CD4-positive, alpha-beta T cell treated with Interleukin-15 for 4 hours (primary cell): Measurements from ENCODE around the gene PLEKHA4.
A peak's percentile ranks its signal among the peaks of the same experiment; 100 is the strongest.
"Not testable (repeated sequence)": the region's sequence is repeated elsewhere in the genome, so short reads cannot be mapped to it uniquely, and the experiment has no call there.

Experiments
- DNase-seq: peaks from one replicate; pipeline ENCODE4 v3.0.0-alpha.2; 2020; ENCODE audit warnings: low spot score

The PLEKHA4 gene, protein sequence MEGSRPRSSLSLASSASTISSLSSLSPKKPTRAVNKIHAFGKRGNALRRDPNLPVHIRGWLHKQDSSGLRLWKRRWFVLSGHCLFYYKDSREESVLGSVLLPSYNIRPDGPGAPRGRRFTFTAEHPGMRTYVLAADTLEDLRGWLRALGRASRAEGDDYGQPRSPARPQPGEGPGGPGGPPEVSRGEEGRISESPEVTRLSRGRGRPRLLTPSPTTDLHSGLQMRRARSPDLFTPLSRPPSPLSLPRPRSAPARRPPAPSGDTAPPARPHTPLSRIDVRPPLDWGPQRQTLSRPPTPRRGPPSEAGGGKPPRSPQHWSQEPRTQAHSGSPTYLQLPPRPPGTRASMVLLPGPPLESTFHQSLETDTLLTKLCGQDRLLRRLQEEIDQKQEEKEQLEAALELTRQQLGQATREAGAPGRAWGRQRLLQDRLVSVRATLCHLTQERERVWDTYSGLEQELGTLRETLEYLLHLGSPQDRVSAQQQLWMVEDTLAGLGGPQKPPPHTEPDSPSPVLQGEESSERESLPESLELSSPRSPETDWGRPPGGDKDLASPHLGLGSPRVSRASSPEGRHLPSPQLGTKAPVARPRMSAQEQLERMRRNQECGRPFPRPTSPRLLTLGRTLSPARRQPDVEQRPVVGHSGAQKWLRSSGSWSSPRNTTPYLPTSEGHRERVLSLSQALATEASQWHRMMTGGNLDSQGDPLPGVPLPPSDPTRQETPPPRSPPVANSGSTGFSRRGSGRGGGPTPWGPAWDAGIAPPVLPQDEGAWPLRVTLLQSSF

DNA sequence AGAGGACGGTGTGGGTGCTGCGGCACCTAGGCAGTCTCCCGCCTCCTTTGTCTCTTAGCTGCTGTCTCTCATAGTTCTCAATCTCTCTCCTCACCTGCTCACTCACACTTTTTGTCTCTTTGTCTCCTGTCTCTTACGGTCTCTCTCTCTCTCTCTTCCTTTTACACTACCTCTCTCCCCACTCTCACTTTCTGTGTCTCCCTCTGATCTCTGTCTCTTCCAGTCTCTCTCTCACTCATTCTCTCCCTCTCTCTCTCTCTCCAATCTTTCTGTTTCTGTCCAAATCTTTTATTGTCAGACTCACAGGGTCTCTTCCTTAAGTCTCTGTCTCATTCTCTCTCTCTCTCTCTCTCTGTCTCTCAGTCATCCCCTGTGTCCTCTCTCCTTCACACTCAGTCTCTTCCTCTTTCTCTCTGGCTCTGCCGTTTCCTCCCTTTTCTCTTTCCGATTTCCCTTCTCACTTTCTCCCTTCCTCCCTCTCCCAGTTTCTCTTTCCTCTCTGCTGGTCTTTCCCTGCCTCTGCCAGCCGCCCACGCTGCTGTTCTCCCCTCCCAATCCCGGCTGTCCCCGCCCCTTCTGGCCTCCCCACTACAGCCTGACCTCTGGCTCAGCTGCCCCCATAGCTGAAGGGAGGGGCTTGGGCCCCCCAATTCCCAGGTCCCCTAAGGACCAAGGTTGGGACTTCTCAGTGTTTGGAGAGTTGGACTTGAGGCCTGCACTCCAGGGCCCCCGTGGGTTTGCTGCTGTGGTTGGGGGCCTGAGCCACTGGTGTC, at the start of gene PLEKHA4:
Gene PLEKHA4 (minus strand): TSS at position 504 of the 773 bp plus-strand sequence. CDS start 997 bp downstream, outside the sequence.
- no peak for DNase-seq

DNA sequence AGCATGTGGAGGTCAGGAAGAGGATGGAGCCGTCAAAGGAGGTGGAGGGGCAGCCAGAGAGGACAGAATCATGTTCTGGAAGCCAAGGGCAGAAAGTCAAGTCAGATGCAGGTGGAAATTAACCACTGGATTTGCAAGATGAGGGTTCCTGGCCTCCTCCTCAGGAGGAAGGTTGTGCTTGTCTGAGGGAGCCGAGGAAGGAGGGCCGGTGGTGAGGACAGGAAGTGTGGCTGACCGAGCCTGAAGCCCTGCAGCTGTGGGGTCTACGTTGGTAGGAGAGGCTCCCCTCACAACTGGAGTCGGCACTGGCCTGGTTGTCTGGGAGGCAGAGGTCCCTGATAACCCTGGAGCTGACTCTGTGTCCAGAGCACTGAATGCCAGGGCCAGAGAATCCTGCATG, 49.7 kb upstream of the PLEKHA4 start:
- DNase-seq: no peak

DNA sequence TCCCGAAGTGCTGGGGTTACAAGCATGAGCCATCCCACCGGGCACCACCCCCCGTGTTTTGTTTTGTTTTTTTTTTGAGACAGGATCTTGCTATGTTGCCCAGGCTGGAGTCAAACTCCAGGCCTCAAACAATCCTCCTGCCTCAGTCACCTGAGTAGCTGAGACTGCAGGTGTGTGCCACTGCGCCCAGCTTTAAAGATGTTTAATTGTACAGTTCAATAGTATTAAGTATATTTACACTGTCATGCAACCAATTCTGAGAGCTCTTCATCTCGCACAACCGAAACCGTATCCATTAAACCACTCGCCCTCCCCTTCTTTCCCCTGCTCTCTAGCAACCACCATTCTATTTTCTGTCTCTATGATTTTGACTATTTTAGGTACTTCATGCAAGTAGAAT, 47.3 kb upstream of the PLEKHA4 start:
- DNase-seq: no peak

DNA sequence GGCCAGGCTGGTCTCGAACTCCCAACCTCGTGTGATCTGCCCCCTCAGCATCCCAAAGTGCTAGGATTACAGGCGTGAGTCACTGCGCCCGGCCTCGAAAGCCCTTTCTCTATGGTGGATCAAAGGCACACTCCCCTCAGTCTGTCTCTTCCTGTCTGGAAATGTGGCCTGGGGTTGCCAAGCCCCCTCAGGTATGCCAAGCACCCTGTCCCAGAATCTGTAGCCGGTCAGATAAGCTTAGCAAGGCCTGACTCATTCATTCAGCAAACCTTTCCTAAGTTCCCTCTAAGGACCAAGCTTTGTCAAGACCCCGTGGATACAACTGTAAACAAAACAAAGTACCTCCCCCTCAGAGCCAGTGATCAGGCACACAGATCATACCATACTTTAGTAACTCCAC, 45.8 kb upstream of the PLEKHA4 start:
- DNase-seq: no peak

DNA sequence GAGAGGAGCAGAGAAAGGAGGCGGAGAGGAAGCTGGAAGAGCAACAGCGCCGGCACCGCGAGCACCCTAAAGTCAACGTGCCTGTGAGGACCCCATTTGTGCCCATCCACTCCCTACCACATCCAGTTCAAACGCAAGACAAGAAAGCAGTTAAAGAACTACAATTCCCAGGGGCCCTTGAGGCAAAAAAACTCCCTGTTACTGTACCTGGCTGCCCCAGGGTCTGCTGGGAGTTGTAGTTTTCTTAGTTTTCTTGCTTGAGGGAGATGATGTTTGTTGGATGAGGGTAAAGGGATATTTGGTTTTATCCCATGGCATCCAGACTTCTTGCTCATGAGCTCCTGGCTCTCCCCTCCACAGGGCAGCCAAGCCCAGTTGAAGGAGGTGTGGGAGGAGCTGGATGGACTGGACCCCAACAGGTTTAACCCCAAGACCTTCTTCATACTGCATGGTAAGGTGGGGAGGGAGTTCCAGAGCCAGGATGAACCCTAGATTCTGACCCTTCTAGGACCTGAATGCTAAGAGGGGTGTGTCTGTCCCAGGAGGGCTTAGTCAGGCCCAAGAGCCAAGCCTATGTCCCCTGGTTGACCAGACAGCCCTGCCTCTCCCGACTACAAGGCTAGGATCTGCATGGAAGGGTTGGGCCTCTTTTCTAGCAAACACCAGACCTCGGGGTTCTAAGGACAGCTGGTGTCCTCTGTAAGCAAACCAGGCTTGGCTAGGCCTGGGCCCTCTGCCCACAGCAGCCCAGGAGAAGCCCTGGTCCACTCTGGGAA, 44.9 kb upstream of the PLEKHA4 start:
- DNase-seq: no peak

DNA sequence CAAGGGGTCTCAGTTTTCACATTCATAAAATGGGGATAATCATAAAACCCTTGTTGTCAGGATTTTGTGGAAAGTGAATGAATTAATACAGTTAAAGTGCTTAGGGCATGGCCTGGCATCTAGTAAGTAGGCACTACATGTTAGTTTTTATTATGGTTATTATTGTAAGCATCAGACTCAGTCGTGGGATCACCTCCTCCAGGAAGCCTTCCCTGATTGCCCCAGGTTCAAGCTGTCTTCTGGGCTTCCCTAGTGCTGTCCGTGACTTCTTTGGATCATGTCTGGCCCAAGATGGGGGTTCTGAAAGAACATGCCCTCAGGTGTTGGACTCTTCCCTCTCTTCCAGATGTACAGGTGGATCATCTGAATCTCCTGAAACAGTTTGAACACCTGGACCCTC, 42.4 kb upstream of the PLEKHA4 start:
- DNase-seq: no peak

DNA sequence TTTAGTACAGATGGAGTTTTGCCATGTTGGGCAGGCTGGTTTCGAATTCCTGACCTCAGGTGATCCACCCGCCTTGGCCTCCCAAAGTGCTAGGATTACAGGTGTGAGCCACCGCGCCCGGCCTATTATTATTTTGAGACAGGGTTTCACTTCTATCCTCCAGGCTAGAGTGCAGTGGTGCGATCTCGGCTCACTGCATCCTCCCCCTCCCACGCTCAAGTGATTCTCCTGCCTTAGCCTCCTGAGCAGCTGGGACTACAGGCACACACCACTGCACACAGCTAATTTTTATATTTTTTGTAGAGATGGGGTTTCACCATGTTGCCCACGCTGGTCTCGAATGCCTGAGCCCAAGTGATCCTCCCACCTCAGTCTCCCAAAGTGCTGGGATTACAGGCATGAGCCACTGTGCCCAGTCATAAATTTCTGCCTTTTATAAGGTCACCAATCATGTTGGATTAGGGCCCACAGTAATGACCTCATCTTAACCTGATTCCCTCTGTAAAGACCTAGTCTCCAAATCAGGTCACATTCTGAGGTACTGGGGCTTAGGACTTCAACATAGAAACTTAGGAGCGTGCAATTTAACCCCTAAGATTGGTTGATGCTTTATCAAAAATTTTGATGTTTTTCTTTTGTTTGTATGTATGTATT, 41.1 kb upstream of the PLEKHA4 start:
- not testable (repeated sequence) for DNase-seq

DNA sequence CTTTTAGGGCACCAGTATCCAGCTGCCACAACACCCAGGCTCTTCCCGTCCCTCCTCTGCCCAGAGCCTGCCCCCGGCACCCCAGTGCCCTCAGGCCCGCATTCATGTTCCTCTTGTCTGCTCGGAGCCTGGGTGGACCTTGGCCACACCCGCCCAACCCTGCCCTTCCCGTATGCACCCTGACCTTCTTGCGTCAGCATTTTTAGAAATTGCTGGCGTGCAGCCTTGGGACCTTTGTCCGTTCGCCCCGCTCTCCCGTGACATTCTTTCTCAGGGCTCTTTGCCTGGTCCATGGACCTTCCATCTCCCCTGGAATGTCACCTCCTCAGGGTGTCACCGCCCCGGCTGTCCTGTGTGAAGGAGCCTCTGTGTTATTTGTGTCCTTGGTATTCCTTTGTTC, 39.3 kb upstream of the PLEKHA4 start:
- no peak for DNase-seq

DNA sequence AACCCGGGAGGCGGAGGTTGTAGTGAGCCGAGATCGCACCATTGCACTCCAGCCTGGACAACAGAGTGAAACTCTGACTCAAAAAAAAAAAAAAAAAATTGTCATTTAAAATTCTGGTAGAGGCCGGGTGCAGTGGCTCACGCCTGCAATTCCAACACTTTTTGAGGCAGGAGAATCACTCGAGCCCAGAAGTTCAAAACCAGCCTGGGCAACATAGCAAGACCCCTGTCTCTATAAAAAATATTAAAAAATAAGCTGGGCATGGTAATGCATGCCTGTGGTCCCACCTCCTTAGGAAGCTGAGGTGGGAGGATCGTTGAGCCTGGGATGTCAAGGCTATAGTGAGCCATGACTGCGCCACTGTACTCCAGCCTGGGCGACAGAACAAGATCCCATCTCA, 37.9 kb upstream of the PLEKHA4 start:
- no peak for DNase-seq

DNA sequence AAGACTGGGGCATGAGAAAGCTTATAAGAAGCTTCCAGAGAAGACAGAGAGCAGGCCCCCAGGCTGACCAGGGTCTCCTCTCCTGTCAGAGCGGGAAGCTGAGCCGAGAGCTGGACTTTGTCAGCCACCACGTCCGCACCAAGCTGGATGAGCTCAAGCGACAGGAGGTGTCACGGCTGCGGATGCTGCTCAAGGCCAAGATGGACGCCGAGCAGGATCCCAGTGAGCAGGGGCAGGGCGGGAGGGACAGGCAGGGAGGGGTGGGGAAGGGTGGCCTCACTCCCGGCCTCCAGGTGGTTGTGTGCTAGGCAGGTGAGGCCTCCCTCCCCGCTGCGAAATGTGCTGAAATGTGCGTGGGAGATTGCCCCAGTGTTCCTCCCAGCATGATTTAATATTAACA, 37.2 kb upstream of the PLEKHA4 start:
- DNase-seq: no peak

DNA sequence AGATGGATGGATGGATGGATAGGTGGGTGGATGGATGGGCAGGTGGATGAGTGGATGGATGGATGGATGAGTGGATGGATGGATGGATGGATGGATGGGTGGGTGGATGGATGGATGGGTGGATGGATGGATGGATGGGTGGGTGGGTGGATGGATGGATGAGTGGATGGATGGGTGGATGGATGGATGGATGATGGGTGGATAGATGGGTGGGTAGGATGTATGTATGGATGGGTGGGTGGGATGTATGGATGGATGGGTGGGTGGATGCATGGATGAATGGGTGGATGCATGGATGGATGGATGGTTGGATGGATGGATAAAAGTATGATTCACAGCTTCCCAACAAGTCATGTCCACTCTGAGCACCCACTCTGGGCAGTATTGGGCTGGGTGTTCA, 35.4 kb upstream of the PLEKHA4 start:
- not testable (repeated sequence) for DNase-seq

DNA sequence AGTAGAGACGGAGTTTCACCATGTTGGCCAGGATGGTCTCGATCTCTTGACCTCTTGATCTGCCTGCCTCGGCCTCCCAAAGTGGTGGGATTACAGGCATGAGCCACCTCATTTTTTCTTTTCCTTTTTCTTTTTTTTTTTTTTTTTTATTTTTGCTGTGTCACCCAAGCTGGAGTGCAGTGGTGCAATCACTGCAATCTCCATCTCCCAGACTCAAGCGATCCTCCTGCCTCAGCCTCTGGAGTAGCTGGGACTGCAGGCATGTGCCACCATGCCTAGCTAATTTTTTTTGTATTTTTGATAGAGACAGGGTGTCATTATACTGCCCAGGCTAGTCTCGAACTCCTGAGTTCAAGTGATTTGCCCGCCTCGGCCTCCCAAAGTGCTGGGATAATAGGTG, 33.9 kb upstream of the PLEKHA4 start:
- not testable (repeated sequence) for DNase-seq

DNA sequence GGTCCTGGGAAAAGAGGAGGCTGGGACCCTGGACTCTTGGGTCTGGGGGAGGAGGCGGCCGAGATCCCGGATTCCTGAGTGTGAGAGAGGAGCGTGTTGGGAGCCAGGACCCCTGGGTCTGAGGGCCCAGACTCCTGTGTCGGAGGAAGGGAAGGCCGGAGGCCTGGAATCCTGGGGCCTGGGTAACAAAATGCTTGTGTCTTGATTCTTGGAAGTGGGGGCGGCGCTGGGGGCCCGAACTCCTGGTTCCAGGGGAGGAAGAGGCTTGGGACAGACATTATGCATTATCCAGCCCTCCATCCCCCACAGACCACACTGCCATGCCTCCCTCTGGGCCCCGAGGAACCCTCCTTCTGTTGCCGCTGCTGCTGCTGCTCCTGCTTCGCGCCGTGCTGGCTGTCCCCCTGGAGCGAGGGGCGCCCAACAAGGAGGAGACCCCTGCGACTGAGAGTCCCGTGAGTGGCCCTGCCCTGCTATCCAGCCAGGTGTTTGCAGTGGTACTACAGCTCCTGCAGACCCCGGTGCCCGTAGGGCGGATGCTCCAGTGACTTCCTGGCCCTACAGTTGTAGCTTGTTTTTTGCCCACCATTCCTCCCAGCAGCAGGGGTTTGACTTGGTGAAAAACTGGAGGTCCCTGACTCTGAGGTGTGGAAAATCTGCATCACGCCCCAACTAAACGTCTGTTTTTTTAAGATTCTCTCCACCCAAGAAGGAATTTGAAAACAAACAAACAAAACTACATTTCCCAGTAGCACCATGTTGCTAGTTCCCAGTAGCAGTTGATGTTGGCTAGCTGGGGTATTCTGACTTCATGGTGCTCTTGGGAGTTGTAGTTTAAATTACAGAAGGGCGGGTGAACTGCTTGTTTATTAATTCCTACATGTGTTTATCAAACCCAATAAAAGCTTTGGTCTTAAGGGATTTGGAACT, 32.3 kb upstream of the PLEKHA4 start:
- DNase-seq: peak; percentile 45

DNA sequence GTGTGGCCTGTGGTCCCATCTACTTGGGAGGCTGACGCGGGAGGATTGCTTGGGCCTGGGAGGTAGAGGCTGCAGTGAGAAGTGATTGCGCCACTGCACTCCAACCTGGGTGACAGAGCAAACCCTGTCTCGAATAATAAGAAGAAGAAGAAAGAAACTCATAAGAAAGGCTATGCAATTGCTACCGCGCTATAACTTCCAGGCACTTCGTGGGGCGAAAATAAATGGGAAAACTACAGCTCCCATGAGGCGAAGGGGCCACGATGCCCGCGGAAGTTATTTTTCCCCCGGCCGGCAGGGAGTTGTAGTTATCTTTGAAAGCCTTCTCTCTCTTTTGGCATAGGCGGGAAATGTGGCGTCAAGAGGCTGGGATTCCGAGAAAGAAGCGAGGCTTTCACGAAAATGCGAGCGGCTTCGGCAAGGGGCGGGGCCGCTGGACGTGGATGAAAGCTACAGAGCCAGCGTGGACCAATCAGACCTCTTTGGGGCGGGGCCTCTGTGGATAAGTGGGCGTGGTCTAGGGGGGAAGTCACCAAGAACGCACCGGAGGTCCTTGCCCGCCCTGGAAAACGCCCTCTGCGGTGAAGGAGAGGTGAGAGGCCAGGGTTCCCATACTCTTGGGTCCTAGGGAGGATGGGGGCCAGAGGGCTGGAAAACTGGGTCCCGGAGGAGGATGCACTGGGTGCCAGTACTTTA, 31.5 kb upstream of the PLEKHA4 start, which contains the start of gene NUCB1:
Gene NUCB1 (plus strand): TSS at position 532 of the 696 bp plus-strand sequence. CDS start 485 bp downstream, outside the sequence.
- DNase-seq: peak; percentile 100

DNA sequence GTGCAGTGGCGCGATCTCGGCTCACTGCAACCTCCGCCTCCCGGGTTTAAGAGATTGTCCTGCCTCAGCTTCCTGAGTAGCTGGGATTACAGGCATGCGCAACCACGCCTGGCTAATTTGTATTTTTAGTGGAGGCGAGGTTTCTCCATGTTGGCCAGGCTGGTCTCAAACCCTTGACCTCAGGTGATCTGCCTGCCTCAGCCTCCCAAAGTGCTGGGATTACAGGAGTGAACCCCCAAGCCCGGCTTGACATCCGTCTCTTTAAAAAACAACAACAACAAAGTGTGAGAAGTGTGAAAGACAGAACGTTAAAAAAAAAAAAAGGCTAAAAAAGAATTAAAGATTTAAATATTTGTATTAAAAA, 31.0 kb upstream of the PLEKHA4 start:
- not testable (repeated sequence) for DNase-seq

DNA sequence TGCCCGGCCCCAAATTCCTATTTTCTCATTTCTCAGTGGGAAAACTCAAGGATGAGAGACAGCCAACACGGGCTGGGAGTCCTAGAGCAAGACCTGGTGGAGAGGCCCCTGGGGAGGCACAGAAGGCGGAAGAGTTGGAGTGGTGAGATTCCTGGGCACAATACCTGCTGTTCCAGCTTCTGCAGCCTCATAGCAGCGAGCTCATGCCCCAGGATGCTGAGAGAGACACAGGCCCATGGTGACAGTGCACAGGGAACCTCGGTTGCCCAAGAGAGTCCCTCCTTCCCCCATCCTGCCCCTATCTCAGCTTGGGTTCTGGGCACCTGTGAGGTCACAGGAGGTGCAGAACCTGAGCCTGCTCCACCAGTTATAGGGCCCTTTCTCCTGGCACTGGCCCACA, 28.8 kb upstream of the PLEKHA4 start:
- no peak for DNase-seq

DNA sequence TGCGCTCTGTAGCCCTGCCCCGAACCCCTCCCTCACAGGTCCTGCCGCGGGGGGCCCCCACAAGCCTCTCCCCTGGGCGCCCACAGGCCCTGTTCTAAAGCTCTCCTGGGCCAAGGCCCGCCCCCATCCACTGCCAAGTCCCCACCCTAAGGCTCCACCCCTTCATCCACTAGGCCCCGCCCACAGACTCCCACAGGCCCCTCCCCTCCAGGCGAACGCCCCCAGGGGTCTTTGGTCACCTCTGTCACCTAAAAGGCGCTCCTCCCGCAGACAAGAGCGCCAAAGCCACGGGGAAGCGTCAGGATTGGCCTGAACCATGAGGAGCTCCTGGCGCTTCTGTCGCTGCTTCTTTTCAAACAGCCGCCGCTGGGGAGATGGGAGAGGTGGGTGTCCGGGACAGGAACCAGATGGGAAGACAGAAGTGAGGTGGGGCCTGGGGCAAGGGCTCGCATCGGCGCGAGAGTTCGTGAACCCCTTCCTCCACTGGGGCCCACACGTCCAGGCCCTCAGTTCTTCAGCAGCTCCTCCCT, 27.8 kb upstream of the PLEKHA4 start:
- DNase-seq: no peak

DNA sequence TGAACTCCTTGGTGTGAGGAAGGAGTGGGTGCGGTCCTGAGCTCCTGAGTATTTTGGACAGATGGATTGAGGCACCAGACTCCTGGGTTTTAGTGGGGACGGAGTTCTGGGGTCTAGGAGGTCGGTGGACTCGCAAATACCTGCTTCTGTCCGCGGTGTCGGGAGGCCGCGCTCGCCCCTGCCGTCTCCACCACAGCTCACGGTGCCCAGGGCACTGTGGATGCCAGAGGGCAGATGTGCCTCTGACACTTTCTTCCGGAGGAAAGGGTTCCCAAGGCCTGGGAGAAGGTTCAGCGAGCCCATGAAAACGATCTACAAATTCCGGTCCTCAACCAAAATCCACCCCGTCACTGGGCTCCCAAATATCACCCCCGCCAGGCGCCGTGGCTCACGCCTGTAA, 26.8 kb upstream of the PLEKHA4 start:
- DNase-seq: no peak

DNA sequence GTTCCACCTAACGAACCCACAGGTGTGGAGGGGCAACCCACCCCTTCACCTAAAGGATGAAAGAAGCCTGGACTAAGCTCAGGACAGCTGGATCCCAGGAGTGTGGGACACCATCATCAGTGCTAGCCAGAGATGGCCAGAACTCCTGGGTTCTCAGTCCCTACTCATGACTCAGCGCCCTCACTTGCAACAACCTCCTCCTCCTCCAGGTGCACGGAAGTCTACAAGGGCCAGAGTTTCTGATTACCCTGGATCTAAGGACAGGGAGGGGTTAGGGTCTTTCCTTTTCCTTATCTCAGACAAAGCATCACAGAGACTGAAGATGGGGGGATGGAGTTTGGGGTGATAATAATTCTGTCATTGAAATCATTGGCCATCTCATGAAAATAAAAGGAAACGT, 22.1 kb upstream of the PLEKHA4 start:
- no peak for DNase-seq
